HG02943 (cell line): Measurements from ENCODE around the gene MAGEA9B.
"Not testable (repeated sequence)": the region's sequence is repeated elsewhere in the genome, so short reads cannot be mapped to it uniquely, and the experiment has no call there.

Source experiments
- ATAC-seq: cut with Tn5 transposase; IDR thresholded peaks from one replicate; pipeline ENCODE4 v1.9.1; 2021; ENCODE audit warnings: mild to moderate bottlenecking, low read depth, moderate library complexity; ENCODE audit not compliant: unreplicated experiment

The MAGEA9B gene

GRCh38 chrX:149539283-149540130, 47.8 kb downstream of the MAGEA9B start:
- ATAC-seq = peak; percentile 48

GRCh38 chrX:149537474-149537873, 49.8 kb downstream of the MAGEA9B start:
- not testable (repeated sequence) for ATAC-seq

DNA sequence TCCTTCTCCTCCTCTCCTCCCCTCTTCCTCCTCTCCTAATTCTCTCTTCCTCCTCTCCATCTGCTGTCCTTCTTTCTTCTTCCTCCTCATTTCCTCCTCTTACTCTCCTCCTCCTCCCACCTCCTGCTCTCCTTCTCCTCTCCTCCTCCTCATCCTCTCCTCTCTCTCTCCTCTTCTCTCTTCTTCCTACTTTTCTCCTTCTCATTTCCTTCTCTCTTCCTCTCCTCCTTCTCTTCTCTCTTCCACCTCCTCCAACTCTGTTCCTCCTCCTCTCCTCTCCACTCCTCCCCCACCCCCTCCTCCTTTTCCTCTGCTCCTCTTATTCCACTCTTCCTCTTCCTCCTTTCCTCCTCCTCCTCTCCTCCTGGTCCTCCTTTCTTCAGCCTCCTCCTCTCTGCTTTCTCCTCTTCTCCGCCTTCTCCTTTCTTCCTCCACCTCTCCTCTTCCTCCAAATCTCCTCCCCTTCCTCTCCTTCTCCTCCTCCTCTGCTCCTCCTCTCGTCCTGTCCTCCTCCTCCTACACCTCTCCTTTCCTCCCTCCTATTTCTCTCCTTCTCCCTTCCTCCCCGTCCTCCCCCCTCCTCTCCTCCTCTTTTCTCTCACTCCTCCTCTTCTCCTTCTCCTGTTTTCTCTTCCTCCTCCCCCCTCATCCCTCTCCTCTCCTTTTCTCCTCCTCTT, 52.2 kb downstream of the MAGEA9B start:
- not testable (repeated sequence) for ATAC-seq

- ATAC-seq = not testable (repeated sequence)
Observed at GRCh38 chrX:149533999-149534398, 53.3 kb downstream of the MAGEA9B start.

GRCh38 chrX:149532868-149533267, 54.4 kb downstream of the MAGEA9B start:
- ATAC-seq = not testable (repeated sequence)
